Right renal cortex interstitium (tissue), 3 donors: ENCODE measurements around the gene TSKU. TPM values are rescaled to one million over a fixed set of nuclear protein-coding genes. Genes with fewer than 3 reads are reported as not detected.

Experiments
- DNase-seq, 3 donors: peaks; one replicate each; pipeline ENCODE4 v3.0.0-alpha.2; 2013; ENCODE audit warnings: low read depth in 3 of 3, low spot score in 2 of 3
- polyA plus RNA-seq, 3 donors: library from polyadenylated mRNA; unstranded; fragments of 120-200 nt; gene quantifications; one replicate each; pipeline ENCODE4 v1.2.1, GENCODE V29; 2013; ENCODE audit not compliant: insufficient read length in 3 of 3

The TSKU gene
- polyA plus RNA-seq, 3 donors = 21.8 to 23.1 (median 21.9) TPM

DNA sequence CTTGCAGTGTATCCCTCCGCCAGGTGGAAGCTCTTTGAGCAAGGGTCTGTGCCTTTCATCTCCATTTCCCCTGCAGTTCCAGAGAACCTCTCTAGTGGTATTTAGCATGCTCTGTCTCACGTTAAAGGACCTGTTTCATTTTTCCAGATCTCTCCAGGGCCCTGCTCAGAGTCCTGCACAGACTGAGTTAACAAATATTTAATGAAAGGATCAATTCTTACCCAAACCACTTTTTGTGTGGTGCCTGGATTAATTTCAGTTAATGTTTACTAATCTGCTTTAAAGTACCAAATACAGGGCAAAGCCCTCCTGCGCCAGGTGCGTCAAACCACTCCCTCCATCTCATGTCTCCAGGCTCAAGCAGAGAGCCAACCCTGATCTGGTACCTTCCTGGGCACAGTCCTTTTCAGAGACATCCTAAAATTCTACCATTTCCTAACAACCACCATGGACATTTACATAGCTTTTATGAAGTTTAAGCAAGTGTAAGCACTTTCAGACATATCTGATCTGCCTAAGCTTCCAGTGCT lies 58.8 kb downstream of the TSKU start:
- no peak for DNase-seq

DNA sequence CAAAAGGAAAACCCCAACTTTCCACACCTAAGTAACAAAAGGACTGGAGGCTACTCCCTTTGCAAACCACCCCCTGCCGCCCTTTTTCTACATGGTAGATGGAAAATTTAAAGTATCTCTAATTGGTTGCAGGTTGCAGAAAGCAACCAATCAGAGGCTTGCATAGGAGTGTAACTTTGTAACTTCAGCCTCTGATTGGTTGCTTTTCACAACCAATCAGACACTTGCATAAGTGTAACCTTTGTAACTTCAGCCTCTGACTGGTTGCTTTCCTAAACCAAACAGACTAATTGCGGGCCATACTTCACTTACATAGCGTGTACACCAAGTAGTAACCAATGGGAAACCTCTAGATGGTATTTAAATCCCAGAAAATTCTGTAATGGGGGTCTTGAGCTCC lies 60.8 kb downstream of the TSKU start:
- DNase-seq = no peak

DNA sequence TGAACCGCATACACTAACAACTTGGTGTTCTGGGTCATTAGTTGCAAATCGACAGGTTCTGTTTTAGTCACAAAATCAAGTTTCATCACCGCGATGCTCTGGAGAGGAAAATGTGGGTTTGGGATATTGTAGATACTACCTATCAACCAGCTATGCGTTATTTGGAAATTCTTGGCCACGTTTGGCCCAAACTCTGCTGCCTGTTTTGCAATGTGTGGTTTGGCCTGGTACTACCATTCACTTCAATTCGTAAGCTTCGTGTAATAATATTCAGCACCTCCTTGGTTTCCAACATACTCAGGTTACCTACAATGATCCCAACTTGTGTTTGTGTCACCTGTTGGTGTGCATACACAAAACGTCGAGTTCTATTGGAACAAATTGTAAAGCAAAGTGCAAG lies 61.4 kb downstream of the TSKU start:
- DNase-seq = no peak

DNA sequence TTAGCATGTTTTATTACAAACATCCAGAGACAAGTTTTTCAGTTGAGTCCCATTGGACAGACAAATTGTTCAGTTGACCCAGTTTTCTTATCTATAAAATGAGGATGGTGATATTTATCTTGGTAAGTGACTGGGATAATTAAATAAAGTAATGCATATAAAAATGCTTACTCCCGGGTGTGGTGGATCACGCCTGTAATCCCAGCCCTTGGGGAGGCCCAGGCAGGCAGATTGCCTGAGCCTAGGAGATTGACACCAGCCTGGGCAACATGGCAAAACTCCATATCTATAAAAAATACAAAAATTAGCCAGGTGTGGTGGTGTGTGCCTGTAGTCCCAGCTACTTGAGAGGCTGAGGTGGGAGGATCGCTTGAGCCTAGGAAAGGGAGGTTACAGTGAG lies 61.9 kb downstream of the TSKU start:
- no peak for DNase-seq

DNA sequence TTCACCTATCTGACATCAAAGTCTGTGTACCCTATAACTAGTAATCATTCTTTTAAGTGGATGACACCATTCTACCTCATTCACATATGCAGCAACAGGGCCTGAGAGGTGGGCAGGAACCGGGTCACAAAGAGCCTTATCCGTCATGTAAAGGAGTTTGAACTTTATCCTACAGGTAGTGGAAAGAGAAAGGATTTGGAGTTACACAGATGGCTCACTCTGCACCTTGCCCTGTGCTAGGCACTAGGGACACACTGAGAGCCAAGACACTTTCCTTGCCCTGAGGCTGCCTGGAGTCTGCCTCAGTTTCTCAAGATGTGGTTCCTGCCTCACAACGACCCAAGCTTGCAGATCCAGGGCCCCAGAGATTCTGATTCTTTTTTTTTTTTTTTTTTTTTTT lies 63.3 kb downstream of the TSKU start:
- no peak for DNase-seq

Other genes starting within 250 kb of the TSKU start
- 10 to 100 TPM; 59.3 to 65.3 (median 65.2) TPM for gene LRRC32, start 112.6 kb upstream of the TSKU start, polyA plus RNA-seq
- gene ACER3, start 77.6 kb downstream of the TSKU start, polyA plus RNA-seq = 10 to 100 TPM; 14.7 to 17.0 (median 15.3) TPM